Right lung (tissue), 5 donors: ENCODE data around the gene PIK3CD. TPM values are rescaled to one million over a fixed set of nuclear protein-coding genes. Genes with fewer than 3 reads are reported as not detected.
"Not testable (repeated sequence)": the region's sequence is repeated elsewhere in the genome, so short reads cannot be mapped to it uniquely, and the experiment has no call there.

Source experiments
- DNase-seq, 2 donors: peaks; one replicate each; pipeline ENCODE4 v3.0.0-alpha.2; 2013
- polyA plus RNA-seq, 5 donors: library from polyadenylated mRNA; unstranded; fragments of 120-200 nt; gene quantifications; one replicate each; pipeline versions ENCODE4 v1.2.1 to v1.2.3, GENCODE V29; 2013; ENCODE audit warnings: inconsistent platforms in 1 of 5, low replicate concordance in 1 of 5; ENCODE audit not compliant: insufficient read length in 5 of 5, insufficient read depth in 1 of 5

The PIK3CD gene
- polyA plus RNA-seq, 5 donors, result 4.8 to 6.1 (median 5.7) TPM

DNA sequence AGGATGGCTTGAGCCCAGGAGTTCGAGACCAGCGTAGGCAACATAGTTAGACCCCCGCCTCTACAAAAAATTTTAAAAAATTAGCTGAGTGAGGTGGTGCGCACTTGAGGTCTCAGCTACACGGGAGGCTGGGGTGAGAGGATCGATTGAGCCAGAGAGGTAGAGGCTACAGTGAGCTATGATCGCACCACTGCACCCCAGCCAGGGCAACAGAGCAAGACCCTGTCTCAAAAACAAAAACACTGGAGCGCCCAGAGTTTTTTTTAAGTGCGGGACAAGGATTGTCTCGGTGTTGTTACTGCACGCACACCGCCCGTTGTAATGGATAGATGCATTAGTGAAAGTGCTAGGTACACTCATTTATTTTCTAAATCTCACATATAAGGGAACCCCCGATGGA lies 37.1 kb downstream of the PIK3CD start:
- no peak for DNase-seq

- DNase-seq, result peak in 1 of 2 donors; percentile 33
These were observed 37.6 kb downstream of the PIK3CD start for GRCh38 chr1:9689011-9689706.

- peak in 1 of 2 donors; percentile 11 for DNase-seq
These were observed 38.4 kb downstream of the PIK3CD start for GRCh38 chr1:9689971-9690381.

- no peak for DNase-seq
These were observed 39.0 kb downstream of the PIK3CD start for GRCh38 chr1:9690440-9691107.

GRCh38 chr1:9691108-9691445 lies 39.5 kb downstream of the PIK3CD start:
- DNase-seq, result no peak

GRCh38 chr1:9691691-9692090 lies 40.2 kb downstream of the PIK3CD start:
- DNase-seq, result no peak

DNA sequence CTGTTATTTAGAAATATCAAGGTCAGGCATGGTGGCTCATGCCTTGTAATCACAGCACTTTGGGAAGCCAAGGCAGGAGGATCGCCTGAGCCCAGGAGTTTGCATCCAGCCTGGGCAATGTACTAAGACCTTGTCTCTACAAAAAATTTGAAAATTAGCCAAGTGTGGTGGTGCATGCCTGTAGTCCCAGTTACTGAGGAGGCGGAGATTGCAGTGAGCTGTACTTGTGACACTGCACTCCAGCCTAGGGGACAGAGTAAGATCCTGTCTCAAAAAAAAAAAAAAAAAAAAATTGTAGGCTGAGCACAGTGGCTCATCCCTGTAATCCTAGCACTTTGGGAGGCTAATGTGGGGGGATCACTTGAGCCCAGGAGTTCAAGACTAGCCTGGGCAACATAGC lies 45.3 kb downstream of the PIK3CD start:
- DNase-seq, result no peak

GRCh38 chr1:9699361-9699760 lies 47.8 kb downstream of the PIK3CD start:
- no peak for DNase-seq

GRCh38 chr1:9700340-9700739 lies 48.8 kb downstream of the PIK3CD start:
- no peak for DNase-seq

DNA sequence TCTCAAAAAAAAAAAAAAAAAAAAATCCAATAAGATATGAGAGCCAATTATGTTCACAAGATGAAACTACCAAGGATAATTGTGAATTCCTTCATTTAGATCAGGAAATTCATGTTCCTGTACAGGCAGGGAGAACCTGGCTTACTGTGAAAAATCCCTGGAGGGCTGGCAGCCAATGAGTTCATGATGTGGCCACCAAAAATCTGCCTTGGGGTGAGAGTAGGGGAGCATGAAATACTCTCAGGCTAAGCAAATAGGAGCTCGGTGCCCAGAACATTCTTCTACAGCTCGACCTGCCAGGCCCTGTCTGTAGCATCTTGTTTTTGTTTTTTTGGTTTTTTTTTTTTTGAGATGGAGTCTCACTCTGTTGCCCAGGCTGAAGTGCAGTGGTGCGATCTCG lies 50.1 kb downstream of the PIK3CD start:
- DNase-seq, result no peak

- DNase-seq, result no peak
These were observed 51.6 kb downstream of the PIK3CD start for GRCh38 chr1:9703165-9703509.

GRCh38 chr1:9703681-9704080 lies 52.1 kb downstream of the PIK3CD start:
- DNase-seq, result no peak

DNA sequence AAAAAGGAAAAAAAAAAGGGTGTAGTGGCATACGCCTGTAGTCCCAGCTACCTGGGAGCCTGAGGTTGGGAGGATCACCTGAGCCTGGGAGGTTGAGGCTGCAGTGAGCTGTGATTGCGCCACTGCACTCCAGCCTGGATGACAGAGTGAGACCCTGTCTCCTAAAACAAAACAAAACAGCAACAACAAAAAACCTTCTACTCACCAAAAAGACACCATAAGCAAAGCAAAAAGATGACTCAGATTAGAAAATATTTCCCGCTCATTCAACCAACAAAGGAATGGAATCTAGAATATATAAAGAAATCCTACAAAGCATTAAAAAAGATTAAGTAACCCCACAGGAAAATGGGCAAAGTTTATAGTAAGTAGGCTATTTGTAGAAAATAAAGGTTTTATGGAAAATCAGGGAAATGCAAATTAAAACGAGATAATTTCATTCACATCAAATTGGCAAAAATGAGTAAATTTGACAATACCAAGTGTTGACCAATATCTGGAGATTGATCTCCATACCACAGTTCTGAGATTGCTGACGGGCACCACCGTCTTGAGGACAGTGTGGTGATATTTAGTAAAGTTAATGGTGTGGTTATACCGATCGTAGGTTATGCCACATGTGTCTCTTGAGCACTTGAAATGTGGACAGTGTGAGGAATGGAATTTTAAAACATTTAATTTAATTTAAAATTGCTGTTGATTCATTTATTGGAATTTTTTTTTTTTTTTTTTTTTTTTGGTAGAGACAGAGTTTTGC lies 54.0 kb downstream of the PIK3CD start:
- no peak for DNase-seq

DNA sequence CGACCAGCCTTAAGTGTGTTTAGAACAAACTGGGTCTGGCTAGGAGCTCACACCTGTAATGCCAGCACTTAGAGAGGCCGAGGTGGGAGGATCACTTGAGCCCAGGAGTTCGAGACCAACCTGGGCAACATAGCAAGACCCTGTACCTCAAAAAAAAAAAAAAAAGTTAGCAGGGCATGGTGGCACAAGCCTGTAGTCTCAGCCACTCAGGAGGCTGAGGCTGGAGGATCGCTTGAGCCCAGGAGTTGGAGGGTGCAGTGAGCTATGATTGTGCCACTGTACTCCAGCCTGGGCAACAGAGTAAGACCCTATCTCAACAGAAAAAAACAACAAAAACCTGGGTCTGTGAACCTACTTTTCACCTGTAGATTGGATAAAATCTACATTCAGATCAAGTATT lies 54.6 kb downstream of the PIK3CD start:
- no peak for DNase-seq

DNA sequence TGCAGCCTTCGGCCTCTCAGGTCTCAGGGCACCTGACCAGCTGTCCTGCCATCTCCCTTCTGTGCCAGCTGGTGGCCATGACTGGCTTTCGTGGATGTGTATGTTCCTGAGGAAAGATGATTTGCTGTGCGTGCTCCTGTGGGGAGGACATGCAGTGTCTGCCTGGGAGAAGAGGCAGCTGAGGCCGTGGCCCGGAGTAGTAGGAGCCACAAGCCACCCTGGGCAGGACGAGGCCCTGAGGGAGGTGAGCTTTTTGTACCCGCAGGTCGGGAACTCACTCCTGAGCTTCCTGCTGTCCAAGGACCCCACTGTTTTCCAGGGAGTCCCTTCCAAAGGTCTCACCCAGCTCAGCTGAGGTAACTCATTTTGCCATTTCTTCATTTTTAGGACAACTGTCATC lies 58.5 kb downstream of the PIK3CD start:
- no peak for DNase-seq

- no peak for DNase-seq
These were observed 60.0 kb downstream of the PIK3CD start for GRCh38 chr1:9711466-9712020.

DNA sequence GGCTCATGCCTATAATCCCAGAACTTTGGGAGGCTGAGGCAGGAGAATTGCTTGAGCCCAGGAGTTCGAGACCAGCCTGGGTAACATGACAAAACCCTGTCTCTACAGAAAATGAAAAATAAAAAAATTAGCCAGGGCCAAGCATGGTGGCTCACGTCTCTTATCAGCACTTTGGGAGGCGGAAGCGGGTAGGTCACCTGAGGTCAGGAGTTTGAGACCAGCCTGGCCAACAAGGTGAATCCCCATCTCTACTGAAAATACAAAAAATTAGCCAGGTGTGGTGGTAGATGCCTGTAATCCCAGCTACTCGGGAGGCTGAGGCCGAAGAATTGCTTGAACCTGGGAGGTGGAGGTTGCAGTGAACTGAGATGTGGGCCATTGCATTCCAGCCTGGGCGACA lies 61.2 kb downstream of the PIK3CD start:
- DNase-seq, result not testable (repeated sequence)

- no peak for DNase-seq
These were observed 62.8 kb downstream of the PIK3CD start for GRCh38 chr1:9714257-9714718.

- no peak for DNase-seq
These were observed 64.2 kb downstream of the PIK3CD start for GRCh38 chr1:9715536-9716226.

GRCh38 chr1:9716404-9717192 lies 65.1 kb downstream of the PIK3CD start:
- no peak for DNase-seq
